CD4-positive, alpha-beta T cell treated with Interleukin-17A for 1 hour (primary cell): ENCODE data around the gene XYLB.
"Not testable (repeated sequence)": the region's sequence is repeated elsewhere in the genome, so short reads cannot be mapped to it uniquely, and the experiment has no call there.

Source experiments
- DNase-seq: peaks from one replicate; pipeline ENCODE4 v3.0.0-alpha.2; 2020

The XYLB gene

DNA sequence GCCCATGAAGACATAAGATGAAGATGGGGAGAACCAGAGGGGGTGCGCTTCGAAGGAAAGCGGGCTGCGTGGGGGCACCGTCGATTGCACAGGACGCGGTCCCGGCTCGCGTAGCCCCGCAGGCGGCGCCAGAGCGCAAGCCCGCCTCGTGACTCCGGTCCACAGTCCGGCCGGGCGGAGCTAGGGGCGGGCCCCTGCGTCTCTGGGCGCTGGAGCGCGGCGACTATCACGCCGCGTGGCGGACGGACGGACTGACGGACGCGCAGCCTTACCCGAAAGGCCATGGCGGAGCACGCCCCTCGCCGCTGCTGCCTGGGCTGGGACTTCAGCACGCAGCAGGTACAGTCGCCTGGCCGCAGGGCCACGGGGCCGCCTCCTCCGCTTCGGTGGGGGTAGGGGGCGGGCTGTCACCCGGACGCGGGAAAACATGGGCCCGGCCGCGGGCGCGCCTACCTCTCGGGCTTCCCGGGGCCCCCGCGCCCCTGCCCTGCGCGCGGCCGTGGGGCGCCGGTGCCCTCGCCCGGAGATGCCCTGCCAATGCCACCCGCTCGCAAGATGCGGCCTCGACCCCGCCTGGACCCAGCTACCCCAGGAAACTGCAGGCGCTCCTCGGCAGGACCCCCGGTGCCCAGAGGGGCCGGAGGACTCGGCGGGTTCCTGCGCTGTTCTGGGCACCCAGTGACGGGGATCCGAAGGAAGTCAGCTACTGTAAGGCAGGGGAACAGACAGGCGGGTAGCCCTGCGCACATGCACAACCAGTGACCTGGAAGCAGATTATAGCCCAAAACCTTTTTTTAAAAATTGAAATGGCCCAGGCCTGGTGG is at the start of gene XYLB:
Gene XYLB (plus strand): TSS at position 199 of the 824 bp plus-strand sequence. CDS start 84 bp downstream, at position 283.
- peak; percentile 70 for DNase-seq

DNA sequence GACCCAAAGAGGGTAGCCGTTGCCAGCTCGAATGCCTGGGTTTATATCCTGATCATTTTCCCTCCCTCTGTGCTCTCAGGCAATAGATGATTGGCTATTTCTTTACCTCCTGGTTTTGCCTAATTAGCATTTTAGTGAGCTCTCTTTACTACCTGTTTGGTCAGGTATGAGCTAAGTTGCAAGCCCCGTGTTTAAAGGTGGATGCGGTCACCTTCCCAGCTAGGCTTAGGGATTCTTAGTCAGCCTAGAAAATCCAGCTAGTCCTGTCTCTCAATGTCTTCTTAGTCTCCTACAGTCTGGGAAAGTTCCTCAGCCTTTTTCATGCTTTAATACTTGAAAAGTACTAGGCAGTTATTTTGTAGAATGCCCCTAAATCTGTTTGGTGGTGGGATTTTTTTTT is 49.5 kb upstream of the XYLB start:
- DNase-seq = not testable (repeated sequence)

DNA sequence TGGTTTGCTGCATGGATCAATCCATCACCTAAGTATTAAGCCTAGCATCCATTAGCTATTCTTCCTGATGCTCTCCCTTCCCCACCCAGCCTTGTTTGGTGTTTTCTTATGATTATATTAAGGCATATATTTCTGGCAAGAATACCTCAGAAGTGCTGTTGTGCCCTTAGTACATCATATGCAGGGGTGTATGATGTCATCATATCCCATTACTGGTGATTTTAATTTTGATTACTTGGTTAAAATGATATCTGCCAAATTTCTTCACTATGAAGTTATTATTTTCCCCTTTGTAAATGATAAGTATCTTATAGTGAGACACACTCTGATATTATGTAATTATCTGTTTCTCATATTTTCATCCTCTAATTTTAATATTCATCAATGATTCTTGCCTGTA is 49.0 kb upstream of the XYLB start:
- DNase-seq = no peak

DNA sequence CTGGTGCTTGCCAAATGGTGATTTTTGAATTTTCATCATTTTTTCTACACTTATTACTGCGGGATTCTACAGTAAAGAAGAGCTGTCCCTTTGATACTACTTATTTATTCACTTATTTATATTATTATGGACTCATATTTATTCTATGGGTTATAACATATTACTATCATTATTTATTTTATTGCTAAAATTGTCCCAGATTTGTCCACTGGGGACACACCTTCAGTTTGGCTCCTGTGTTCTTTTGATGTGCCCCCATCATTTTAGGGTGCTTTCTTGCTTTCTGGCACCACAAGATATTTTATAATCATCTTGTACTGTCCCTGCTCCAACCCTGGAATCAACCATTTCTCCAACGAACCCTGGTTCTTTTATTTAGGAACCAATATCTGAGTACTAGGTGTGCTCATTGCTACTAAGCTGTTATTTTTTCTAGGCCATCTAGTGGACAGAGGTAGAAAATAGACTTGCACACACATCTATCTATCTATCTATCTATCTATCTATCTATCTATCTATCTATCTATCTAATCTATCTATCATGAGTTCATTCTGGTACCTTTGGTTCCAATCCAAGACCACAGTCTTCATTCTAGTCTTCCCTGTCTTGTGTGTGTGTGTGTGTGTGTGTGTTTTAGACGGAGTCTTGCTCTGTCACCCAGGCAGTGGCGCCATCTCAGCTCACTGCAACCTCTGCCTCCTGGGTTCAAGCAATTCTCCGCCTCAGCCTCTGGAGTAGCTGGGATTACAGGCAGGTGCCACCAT is 48.5 kb upstream of the XYLB start:
- peak; percentile 7 for DNase-seq

DNA sequence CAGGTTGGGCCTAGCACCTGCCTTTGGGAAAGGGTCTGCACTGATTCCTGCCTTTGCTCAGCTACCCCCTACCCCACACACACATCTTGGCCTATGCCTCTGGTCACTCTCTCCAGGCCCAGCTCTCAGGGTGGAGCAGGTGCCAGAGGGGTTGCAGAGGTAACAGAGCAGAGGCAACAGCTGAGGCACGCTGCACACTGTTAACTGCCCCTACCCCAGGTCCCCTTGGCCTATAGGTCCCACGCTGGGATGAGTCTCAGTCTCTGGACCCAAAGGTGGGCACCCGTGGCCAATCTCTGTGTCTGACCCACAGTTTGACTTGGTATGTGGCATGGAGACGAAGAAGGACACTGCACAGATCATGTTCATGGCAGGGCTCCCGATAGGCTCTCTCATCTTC is 39.6 kb upstream of the XYLB start:
- no peak for DNase-seq

DNA sequence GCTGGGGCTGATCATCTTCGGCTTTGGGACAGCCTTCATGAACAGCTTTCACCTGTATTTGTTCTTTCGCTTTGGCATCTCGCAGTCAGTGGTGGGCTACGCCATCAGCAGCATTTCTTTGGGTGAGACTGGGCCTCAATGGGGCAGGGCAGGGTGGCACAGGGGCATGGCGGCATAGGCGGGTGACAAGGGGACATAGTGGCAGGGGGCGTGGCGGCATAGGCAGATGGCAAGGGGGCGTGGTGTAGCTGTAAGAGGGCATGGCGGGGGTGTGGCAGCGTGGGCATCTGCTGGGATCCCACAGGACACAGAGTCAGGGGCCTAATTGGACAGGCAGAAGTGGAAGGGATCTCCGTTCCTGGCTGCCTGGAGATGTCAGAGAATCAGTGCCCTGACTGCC is 39.0 kb upstream of the XYLB start:
- no peak for DNase-seq

DNA sequence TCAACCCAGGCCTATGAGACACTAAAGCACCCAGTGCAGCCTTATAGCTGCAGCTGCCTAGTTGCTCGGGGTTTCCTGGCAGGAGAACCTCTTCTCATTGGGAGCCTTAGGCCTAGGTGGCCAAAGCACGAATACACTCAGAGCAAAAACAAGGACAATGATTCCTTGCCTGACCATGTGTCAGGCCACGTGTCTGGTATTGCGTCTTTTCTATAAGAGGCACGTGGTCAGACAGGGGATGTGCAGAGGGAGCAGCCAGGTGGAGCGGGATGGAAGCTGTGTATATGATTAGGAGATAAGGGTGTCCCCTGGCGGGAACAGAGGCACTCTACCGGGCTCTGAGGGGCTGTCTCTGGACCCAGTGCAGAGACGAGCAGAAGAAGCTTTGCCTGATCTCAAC is 38.1 kb upstream of the XYLB start:
- DNase-seq = no peak

DNA sequence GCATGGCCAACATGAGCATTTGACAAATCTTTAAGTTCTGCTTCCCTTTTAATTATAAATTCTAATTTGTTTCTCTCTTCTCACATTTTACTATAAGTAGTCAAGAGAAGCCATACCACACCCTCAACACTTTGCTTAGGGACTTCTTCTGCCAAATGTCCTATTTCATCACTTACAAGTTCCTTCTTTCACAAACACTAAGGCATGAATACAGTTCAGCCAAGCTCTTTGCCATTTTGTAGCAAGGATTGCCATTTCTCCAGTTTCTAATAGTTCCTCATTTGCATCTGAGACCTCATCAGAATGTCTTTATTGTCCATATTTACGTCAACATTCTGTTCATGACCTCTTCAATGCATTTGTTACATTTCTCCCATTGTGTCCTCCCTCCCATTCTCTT is 35.1 kb upstream of the XYLB start:
- DNase-seq = no peak

DNA sequence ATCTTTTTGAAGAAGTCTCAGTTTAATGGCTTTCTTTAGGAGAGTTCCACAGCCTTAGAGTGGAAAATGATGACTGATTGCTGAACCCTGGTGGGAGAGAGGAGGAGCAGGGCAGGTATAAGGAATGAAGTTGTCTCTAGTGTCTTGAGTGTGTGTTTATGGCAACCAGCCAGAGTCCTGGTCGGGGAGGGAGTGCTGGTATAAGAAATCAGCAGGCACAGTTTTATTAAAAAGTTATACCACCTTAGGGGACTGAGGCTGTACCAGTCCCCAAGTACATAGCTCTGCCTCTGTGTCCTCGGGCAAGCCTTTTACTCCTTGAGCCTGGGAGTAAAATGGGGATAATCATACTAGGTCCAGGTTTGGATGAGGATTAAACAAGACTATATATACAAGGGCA is 34.6 kb upstream of the XYLB start:
- no peak for DNase-seq

DNA sequence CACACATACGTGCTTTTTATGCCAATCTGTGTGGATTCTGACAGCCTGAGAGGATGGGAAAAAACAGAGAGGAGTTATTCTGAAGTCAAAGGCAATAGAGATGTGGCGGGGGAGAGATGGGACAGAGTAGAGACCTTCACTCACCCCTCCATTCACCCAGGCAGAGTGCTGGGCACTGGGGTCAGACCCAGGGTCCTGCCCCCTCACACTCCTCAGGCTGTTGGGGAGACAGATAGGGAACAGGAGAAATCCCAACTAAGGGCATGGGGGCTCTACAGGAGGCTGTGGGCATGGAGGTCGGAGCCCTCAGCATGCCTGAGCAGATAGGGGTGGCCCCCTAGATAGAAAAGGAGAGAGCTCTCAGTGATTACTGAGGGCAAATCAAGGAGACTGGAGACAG is 34.2 kb upstream of the XYLB start:
- DNase-seq = no peak

DNA sequence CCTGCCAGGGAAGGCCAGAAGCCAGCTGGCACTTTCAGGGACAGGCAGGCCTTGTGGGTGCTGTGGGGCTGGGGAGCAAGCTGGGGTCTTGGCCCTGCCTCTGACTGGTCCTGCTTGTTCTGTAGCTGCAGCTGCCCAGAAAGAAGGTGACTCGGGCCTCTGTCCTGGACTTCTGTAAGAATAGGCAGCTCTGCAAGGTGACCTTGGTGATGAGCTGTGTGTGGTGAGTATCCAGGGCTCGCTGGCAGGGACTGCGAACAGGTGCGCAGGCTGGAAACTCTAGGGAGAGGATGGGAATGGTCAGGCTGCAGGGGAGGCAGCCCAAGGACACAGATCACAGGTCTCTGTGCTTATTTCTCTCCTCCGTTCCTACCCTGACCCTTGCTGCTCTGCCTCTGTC is 33.3 kb upstream of the XYLB start:
- DNase-seq = no peak

DNA sequence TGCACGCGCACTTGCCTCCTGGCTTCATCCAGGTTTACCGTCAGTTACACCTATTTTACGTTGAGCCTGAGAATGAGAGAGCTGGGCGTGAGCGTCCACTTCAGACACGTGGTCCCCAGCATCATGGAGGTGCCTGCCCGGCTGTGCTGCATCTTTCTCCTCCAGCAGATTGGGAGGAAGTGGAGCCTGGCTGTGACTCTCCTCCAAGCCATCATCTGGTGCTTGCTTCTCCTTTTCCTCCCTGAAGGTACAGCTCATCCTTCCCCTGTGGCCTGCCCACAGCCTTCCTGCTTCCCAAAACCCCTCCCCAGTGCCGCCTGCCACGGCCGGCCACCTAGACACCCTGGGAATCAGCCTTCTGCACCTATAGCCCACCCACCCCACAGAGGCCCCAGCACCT is 32.9 kb upstream of the XYLB start:
- no peak for DNase-seq

DNA sequence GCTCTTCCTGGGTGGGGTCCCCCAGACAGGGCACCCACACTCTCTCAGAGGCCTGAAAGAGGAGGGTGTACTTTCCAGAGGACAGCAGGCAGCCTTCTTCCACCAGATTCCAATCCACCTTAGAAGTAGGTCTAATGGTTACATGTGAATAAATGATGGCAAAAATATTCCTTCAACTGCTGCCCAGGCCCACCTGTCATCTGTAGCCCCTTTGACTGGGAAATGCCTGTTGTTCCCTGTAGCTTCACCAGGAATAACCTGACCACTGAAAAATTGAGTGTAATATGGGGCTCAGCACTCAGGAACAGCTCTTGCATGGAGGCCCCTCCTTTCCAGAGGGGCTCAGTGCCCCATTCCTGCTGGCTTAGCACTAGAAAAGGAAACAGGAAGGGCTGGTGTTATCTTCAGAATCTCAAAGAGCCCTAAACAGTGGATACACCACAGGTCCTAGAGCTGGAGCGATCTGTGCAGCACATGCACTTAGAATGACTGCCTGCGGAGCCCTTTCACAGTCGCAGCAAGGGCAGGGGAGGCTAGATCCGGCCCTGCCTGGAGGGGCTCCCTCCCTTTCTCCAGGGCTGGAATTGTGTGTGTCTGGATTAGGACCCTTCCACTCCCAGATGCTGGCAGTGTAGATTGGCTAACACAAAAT is 32.3 kb upstream of the XYLB start:
- DNase-seq = no peak

DNA sequence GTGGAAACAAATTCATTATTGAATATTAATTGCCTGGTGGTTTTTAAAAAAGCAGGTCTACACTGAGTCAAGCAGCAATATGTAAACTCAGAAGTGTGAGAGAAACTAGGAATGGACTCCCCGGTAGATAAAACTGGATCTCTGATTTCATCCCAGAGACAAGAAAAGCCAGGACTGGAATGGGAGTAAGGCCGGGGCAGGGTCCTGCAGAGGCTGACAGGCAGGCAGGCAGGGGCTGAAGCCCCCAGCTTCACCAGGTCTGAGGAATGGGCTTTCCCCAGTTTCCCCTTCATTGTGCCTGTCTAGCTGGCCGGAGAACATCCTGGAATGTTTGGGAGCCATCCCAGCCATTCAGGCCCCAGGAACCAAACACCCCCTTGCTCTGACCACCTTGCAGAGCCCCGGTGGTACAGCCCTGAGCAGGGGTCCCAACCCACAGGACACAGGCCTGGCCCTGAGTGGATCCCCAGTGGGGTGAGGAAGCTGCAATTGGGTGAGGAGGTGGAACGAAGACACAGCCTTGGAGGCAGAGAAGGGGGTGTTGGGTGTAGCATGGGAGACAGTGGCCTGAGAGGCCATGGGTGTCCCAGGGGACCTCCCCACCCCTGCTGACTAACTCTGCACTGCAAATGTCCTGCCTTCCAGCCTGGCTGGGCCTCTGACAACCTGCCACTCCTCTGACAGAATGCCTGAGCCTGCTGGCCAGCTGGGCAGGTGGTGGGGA is 31.7 kb upstream of the XYLB start:
- DNase-seq = no peak

DNA sequence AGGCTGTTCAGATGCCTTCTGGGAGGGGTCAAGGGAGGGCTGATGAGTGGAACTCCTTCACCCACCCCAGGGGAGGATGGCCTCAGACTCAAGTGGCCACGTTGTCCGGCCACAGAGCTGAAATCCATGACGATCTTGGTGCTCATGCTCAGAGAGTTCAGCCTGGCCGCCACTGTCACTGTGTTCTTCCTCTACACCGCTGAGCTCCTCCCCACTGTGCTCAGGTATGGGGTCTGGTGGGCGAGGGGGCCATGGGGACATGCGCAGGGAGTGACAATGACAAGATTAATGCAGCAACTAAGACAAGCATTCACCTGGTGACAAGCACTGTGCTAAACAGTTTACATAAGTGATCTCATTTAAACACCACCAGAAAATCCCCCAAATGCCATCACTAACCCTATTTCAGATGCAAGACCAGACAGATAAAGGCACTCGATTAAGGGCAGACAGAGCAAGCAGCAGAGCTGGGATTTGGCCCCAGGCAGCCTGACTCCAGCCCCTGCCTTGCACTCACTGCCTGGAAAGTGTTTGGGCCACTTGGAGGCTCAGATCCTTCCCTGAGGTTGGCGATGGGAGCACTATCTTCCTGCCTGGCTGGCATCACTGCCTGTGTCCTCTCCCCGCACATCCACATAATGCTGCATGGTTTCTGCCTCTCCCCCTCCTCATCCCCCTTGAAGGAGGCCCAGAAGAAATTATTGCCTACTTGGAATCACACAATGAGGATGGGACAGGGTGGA is 30.9 kb upstream of the XYLB start:
- DNase-seq = no peak

DNA sequence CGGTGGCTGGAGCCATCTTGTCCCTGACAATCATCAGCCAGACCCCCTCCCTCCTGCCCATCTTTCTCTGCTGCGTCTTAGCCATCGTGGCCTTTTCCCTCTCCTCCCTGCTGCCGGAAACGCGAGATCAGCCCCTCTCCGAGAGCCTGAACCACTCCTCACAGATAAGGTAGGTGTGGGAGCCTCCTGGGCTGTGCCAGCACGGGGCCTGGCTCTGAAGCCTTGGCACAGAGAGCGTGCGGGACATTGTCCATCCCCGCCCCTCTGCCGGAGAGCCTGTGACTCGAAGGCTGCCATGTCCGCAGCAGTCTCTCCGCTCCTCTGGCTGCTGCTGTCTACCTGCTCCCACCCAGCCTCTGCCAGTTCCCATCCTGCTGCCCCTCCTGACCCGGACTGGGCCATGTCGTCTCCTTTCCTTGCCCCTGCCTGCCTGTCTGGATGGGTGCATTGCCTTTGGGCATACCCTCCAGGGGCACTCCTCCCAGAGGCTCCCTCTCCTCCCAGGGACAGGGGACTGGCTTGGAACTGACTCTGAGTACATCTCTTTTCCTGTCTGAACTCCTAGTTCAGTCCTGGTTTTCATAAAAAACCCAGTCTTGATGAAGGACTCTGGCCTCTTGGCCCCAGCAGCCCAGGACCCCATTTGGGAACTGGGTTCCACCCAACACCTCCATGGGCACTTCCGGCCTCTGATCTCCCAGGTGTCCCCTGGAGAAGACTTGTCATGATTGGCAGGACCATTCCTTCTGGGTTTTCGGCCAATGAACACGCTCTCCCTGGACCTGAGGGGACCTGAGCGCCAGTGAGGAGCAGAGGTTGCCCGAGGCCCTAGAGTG is 30.0 kb upstream of the XYLB start:
- DNase-seq = no peak

DNA sequence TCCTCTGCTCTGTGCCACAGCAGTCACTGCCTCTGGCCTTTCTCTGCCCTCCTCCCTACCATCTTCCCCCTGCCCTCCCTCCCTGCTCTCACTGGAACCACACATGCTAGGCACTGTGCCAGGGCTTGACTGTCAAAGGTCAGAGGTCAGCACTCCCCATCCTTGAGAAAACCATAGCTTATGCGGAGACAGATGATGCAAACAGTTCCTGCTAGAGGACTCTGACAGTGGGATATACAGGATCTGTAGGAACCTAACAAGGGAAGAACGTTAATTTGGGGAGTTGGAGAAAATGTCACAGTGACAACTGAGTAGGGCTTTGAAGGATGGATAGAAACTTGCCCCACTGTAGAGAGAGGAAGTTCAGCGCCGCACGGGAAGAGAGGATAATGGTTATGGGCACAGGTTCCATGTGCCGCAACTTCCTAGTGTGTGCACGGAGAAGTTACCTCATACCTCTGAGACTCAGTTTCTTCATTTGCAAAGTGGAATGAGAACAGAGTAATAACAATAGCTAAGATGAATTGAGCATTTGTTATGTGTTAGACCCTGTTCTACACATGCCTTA is 29.3 kb upstream of the XYLB start:
- DNase-seq = no peak

DNA sequence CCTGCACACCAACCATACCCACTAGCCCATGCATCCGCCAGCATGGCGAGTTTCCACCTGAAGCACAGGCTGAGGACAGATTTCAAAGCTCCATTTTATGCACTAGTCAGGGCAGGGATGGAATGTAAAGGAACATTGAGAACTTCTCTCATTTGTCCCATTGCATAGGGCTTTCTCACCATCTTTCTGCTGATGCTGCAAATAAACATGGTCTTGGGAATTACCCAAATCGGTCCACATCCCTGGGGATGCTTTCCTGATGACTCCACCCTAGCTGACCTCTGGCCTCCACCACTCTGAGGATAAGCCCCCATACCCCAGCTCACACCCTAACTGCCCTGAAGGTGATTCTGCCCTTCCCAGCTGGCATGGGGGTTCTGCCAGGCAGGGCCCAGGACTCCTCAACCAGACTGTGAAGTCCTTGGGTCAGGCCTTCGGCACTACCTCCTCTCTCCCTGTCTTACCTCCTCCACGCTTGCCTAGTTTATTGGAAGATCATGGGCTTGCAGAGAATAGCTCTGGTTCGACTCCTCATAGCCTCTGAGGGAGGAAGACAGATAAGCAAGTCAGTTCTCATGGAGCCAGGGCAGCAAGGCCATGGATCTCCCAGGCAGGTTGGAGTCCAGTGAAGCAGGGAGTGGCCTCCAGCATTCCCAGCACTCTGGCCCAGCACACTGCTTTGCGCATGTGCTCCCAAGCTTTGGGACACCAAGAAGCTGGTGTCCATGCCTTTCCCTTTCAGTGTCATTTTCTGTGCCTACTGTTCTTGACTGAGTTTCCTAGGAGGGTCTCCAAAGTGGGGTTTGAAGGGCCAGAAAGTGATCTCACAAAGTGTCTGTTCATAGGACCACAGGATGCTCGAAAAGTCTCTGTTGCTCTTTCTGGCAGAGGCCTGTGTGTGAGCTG is 27.6 kb upstream of the XYLB start:
- no peak for DNase-seq

DNA sequence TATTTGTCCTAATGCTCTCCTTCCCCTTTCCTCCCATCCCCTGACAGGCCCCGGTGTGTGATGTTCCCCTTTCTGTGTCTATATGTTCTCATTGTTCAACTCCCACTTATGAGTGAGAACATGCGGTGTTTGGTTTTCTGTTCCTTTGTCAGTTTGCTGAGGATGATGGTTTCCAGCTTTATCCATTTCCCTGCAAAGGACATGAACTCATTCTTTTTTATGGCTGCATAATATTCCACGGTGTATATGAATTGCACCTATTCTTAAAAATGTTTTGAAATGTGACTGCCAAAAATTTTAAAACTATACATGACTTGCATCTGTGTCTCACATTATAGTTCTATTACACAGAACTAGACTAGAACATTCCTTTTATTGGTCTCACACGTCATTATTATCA is 25.9 kb upstream of the XYLB start:
- not testable (repeated sequence) for DNase-seq

DNA sequence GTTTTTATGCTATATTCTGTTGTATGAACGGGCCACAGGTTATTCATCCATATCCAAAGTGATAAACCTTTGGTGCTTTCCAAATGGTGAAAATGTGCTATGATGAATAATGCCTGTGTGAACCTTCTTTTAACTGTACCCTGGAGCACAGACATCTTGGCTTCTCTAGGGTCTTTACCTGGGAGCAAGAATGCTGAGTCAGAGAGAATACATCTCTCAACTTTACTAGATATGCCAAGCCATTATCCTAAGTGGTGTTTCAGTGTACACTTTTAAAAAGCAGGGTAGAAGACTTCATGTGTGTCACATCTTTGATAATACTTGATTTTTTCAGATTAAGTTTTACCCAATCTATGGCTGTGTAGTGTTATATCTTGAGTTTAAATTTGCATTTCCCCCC is 23.5 kb upstream of the XYLB start:
- DNase-seq = no peak
